Measurements from ENCODE around the gene CXCL9.
"Not testable (repeated sequence)": the region's sequence is repeated elsewhere in the genome, so short reads cannot be mapped to it uniquely, and the experiment has no call there.

Gene CXCL9

GRCh38 chr4:76007089-76007862 is at the start of gene CXCL9:
CXCL9 (minus strand) TSS chr4:76007509; CDS start chr4:76007449, 60 bp downstream.
- no peak for DNase-seq (ENCODE audit: low read depth)

- DNase-seq (ENCODE audit: low read depth) = no peak
Measured at GRCh38 chr4:76055421-76055820, 48.1 kb upstream of the CXCL9 start.

- DNase-seq (ENCODE audit: low read depth) = no peak
Measured at GRCh38 chr4:76055016-76055415, 47.7 kb upstream of the CXCL9 start.

- DNase-seq (ENCODE audit: low read depth) = no peak
Measured at GRCh38 chr4:76053730-76054129, 46.4 kb upstream of the CXCL9 start.

- not testable (repeated sequence) for DNase-seq (ENCODE audit: low read depth)
Measured at GRCh38 chr4:76050560-76051050, 43.3 kb upstream of the CXCL9 start.

GRCh38 chr4:76049860-76050416 is 42.6 kb upstream of the CXCL9 start:
- not testable (repeated sequence) for DNase-seq (ENCODE audit: low read depth)

GRCh38 chr4:76044686-76045085 is 37.4 kb upstream of the CXCL9 start:
- DNase-seq (ENCODE audit: low read depth) = not testable (repeated sequence)

GRCh38 chr4:76043306-76043705 is 36.0 kb upstream of the CXCL9 start:
- DNase-seq (ENCODE audit: low read depth) = not testable (repeated sequence)

GRCh38 chr4:76042241-76042998 is 35.1 kb upstream of the CXCL9 start:
- not testable (repeated sequence) for DNase-seq (ENCODE audit: low read depth)

GRCh38 chr4:76036855-76037254 is 29.5 kb upstream of the CXCL9 start:
- DNase-seq (ENCODE audit: low read depth) = no peak

GRCh38 chr4:76035799-76036380 is 28.6 kb upstream of the CXCL9 start, which contains the start of gene CXCL11:
CXCL11 (minus strand) TSS chr4:76036070; CDS start chr4:76035987, 83 bp downstream.
- DNase-seq (ENCODE audit: low read depth) = no peak

- DNase-seq (ENCODE audit: low read depth) = no peak
Measured at GRCh38 chr4:76035141-76035540, 27.8 kb upstream of the CXCL9 start.

GRCh38 chr4:76029300-76029699 is 22.0 kb upstream of the CXCL9 start:
- DNase-seq (ENCODE audit: low read depth) = no peak

GRCh38 chr4:76028350-76028765 is 21.0 kb upstream of the CXCL9 start:
- no peak for DNase-seq (ENCODE audit: low read depth)

GRCh38 chr4:76024065-76024464 is 16.8 kb upstream of the CXCL9 start:
- DNase-seq (ENCODE audit: low read depth) = no peak

GRCh38 chr4:76023389-76023788 is 16.1 kb upstream of the CXCL9 start, which contains the start of gene CXCL10:
CXCL10 (minus strand) TSS chr4:76023497; CDS start chr4:76023431, 66 bp downstream.
- no peak for DNase-seq (ENCODE audit: low read depth)

- no peak for DNase-seq (ENCODE audit: low read depth)
Measured at GRCh38 chr4:76022677-76023076, 15.4 kb upstream of the CXCL9 start.

- no peak for DNase-seq (ENCODE audit: low read depth)
Measured at GRCh38 chr4:76022031-76022430, 14.7 kb upstream of the CXCL9 start.

- no peak for DNase-seq (ENCODE audit: low read depth)
Measured at GRCh38 chr4:76017056-76017686, 9.9 kb upstream of the CXCL9 start.

- DNase-seq (ENCODE audit: low read depth) = no peak
Measured at GRCh38 chr4:76016393-76016792, 9.1 kb upstream of the CXCL9 start.

GRCh38 chr4:76013540-76013939 is 6.2 kb upstream of the CXCL9 start:
- DNase-seq (ENCODE audit: low read depth) = no peak

- no peak for DNase-seq (ENCODE audit: low read depth)
Measured at GRCh38 chr4:76012388-76012801, 5.1 kb upstream of the CXCL9 start.
